Measurements from ENCODE around the gene PAK5.

Gene PAK5

DNA sequence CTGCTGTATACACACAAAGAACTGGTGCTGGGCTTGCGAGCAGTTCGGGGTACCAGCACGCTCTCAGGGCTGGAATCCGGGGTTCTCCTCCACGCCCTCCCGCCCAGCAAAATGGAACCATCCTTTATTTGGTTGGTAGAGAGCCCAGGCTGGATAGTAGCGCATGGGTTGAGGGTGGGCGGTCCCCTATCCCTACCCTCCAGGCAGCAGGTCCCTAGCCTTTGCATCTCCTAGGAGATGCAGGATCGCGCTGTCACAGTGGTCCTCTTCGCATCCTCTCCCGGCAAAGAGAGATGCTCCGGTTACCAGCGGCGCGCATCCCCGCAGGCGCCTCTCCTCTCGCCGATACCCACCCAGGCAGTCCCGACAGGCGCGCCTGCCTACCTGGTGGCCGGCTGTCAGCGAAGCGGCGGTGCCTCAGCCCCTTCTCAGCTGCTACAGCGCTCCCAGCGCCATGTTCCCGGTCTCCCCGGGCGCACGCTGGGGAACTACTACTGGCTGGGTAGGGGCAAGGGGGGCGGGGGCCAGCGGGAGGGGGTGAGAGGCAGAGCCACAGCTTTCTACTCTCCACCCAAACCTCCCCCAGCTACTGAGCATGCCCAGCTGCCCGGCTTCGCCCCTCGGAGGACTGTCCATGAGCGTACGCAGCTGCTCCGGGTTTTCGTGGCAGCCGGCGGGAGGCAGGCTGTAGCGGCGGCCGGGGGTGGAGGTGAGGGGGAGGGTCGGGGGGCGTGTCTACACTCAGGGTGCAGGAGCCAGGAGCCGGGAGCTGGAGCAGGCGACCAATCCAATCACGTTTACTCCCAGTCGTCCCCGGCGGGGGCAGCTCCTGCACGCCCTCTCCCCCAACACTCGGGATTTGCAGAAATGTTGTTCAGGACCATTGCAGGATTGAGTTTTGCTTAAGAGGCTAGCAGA, at the start of gene PAK5:
TSS of gene PAK5 (minus strand) at position 699 of the 918 bp plus-strand sequence. CDS start 194,748 bp downstream, outside the sequence.
- DNase-seq (ENCODE audit: low read depth), result no peak

DNA sequence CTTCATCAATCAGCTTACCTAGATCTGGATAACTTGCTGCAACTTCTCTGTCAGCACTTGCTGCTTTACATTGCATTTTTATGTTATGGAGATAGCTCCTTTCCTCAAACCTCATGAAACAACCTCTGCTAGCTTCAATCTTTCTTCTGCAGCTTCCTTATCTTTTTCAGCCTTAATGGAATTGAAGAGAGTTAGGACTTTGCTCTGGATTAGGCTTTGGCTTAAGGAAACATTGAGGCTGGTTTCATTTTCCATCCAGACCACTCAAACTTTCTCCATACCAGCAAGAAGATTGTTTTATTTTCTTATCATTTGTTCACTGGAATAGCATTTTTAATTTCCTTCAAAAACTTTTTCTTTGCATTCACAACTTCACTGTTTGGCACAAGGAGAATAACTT, 48.8 kb upstream of the PAK5 start:
- DNase-seq (ENCODE audit: low read depth), result no peak

GRCh38 chr20:9886227-9886626, 47.4 kb upstream of the PAK5 start:
- DNase-seq (ENCODE audit: low read depth), result no peak

- DNase-seq (ENCODE audit: low read depth), result no peak
Measured at GRCh38 chr20:9884666-9885065, 45.8 kb upstream of the PAK5 start.

DNA sequence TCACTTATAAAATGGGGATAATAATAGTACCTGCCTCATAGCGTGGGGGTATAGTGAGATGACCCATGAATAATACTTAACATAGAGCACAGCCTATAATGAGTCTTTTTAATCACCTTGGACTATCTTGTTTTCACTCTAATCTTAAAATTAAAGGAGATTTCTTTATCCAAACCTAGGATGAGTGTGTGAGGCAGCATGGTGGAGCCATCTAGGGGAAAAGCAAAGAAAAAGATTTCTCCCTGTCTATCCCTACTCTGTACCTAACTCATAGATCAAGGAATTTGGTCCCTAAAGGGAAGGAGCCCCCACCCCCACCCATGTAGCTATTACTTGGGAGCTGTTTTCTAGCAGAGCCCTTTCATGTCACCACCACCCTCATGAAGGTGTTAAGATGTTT, 45.2 kb upstream of the PAK5 start:
- no peak for DNase-seq (ENCODE audit: low read depth)

DNA sequence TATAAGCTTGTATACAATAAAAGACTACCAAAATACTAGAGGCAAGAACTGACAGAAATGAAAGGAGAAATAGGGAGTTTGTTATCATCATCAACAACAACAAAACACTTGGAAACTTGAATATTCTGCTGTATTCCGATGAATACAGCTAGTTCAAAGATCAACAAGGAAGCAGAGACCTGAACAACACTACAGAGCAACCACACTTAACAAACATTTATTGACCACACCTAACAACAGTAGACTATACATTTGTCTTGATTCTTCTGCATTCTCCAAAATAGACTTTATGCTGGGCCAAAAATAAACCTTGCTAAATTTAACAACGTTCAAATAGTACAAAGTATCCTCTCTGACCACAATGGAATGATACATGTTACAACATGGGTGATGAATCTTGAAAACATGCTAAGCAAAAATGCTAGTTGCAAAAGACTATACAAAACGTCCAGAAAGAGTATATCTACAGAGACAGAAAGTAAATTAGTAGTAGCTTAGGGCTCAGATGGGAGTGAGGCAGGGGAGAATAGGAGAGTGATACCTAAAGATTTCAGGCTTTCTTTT, 39.1 kb upstream of the PAK5 start:
- DNase-seq (ENCODE audit: low read depth), result no peak

GRCh38 chr20:9867196-9867980, 28.5 kb upstream of the PAK5 start:
- DNase-seq (ENCODE audit: low read depth), result no peak

- DNase-seq (ENCODE audit: low read depth), result no peak
Measured at GRCh38 chr20:9852566-9852965, 13.7 kb upstream of the PAK5 start.

- no peak for DNase-seq (ENCODE audit: low read depth)
Measured at GRCh38 chr20:9839626-9840025, 750 bp upstream of the PAK5 start.

- no peak for DNase-seq (ENCODE audit: low read depth)
Measured at GRCh38 chr20:9838035-9838377, 870 bp downstream of the PAK5 start.

DNA sequence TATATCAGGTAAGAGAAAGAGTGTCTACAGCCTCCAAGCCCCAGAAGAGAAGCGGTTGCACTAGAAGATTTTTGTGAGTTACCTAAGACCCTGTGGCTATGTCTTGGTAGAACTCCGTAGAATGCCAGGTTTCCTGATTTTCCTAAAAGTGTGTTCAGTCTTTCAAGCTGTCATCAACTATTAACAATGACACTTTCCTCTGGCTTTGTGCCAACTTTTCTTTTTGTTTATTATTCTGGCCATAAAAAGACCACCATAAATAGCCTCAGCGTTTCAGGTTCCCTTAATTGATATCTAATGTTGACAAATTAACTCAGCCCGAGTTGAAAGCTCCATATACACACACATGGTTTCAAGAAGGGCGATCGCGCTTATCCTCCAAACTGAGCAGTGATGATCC, 1.2 kb downstream of the PAK5 start:
- DNase-seq (ENCODE audit: low read depth), result no peak

DNA sequence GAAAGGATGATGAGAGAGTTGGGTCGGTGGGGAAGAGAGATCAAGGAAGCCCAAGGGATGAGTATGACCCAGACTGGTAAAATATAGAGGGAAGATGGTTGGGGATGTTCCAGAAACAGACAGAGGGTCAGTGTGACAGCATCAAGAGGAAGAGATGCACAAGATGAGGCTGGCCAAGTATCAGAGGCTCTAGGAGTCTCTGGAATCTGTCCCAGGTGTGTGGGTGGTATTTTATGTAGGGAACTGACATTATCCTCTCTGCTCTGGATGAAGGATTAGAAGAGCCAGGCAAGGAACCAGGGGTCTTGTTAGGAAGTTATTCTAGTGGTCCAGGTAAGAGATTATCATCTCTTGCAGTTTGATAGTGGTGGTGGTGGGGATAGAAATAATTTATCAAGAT, 3.6 kb downstream of the PAK5 start:
- no peak for DNase-seq (ENCODE audit: low read depth)

DNA sequence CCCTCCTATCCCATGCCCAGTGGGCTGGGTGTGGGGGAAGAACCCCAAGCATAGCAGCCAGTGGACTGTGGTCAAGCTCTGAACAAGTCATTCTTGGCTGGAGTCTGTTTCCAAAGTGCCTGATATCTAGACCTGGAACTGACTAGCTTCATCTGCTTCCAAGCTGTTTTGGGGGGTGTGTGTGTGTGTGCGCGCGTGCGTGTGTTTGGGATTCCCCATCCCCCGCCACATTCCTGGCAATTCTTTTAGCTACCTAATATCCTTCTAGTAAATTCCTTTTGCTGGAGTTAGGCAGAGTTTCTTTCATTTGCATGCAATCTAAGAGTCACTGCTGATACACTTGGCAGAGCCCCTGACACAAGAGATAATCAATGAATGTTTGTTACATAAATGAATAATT, 7.8 kb downstream of the PAK5 start:
- DNase-seq (ENCODE audit: low read depth), result no peak

GRCh38 chr20:9829835-9830234, 9.0 kb downstream of the PAK5 start:
- no peak for DNase-seq (ENCODE audit: low read depth)

- DNase-seq (ENCODE audit: low read depth), result no peak
Measured at GRCh38 chr20:9817654-9818053, 21.2 kb downstream of the PAK5 start.

DNA sequence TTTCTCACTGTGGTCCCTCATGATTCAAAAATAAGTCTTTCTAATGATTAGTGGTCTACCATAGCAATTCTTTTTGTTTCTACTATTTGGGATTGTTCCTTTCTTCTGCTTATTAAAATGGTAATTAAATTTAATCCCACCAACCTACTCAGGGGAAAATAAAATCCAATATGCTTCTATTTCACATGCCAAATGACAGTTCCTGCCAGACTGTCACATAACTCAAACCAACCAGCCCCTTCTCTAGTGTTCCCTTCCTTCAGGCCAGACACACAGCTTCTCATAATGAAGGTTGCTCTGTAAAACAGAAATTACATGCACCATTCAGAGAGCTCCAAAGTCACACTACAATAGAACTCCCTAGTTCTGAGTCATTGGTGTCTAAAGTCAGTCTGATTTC, 23.2 kb downstream of the PAK5 start:
- DNase-seq (ENCODE audit: low read depth), result no peak

DNA sequence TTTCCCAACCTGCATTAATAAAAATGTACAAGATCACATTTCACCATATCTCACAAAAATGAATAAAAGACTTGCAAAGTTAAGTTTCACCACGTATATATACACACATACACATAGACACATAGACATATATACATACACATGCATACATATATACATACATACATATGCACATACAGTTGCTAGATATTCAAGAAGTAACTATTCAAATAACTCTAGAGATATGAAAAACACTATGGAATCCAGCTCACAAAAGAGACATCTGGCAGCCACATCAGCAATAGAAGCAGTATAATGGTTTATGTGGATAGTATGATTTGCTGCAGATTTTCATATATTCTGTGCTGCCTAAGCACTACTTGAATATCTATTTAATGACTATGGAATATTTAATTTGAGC, 28.1 kb downstream of the PAK5 start:
- no peak for DNase-seq (ENCODE audit: low read depth)

GRCh38 chr20:9809271-9809670, 29.6 kb downstream of the PAK5 start:
- DNase-seq (ENCODE audit: low read depth), result no peak

GRCh38 chr20:9808166-9808565, 30.7 kb downstream of the PAK5 start:
- no peak for DNase-seq (ENCODE audit: low read depth)

GRCh38 chr20:9807136-9807535, 31.7 kb downstream of the PAK5 start:
- no peak for DNase-seq (ENCODE audit: low read depth)

DNA sequence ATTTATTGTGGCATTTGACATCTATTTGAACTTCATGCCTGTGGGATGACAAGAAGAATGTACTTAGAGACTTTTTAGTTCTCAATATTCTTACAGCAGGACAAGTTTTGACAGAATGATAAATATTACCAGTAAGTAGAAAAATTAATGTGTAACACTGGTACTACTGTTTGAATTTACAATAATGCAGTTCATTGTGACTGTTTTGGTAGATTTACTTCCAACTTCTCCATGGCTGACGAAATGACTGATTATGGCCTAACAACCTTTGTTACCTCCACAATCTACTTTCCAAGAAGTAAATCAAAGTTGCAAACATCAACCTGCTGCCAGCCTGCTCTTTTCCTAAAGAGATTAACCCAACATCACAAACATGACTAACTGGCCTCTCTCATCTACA, 38.5 kb downstream of the PAK5 start:
- DNase-seq (ENCODE audit: low read depth), result no peak

DNA sequence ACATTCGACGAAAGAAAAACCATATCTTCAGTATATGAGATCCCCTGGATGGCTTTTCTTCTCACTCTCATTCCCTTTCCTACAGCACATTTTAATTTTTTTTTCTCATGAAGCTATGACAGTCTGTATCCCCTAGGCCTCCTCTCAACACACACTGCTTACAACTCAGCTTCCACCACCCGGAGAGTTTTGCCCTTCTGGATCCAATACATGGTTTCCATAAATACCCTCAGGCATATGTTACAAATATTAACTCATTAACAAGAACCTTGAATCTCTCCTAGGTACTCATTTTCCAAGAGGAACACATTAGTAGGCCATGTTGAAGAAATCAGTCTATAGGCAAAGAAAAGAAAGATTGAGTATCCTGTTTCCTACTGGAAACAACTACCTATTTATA, 44.0 kb downstream of the PAK5 start:
- no peak for DNase-seq (ENCODE audit: low read depth)

GRCh38 chr20:9792674-9793073, 46.2 kb downstream of the PAK5 start:
- no peak for DNase-seq (ENCODE audit: low read depth)

Measured in HS-27A (cell line).